HCT116 (cell line): ENCODE results near the gene CYB5R3.
"Not testable (repeated sequence)": the region's sequence is repeated elsewhere in the genome, so short reads cannot be mapped to it uniquely, and the experiment has no call there.

Experiments
- CBX3 ChIP-seq: IDR thresholded peaks from 2 replicates; pipeline ENCODE4 v1.6.1; 2012; ENCODE audit warnings: low read depth
- EGR1 ChIP-seq: IDR thresholded peaks from 2 replicates; pipeline ENCODE4 v1.6.1; 2012; ENCODE audit warnings: low read depth
- EZH2 ChIP-seq: fragments of 200-600 bp; sonication (generic); IDR thresholded peaks from 2 replicates; pipeline ENCODE4 v1.6.1; 2017; ENCODE audit warnings: antibody characterized with exemption, mixed run types
- EZH2phosphoT487 ChIP-seq: fragments of 200-600 bp; IDR thresholded peaks from 2 replicates; pipeline ENCODE4 v1.6.1; 2018; ENCODE audit warnings: antibody characterized with exemption, borderline replicate concordance
- POLR2A ChIP-seq: IDR thresholded peaks from 2 replicates; pipeline ENCODE4 v1.7.0; 2011; ENCODE audit warnings: borderline replicate concordance; ENCODE audit not compliant: insufficient read depth, insufficient read length; ENCODE audit errors: extremely low read depth
- POLR2AphosphoS5 ChIP-seq: IDR thresholded peaks from 2 replicates; pipeline ENCODE4 v1.6.1; 2011; ENCODE audit warnings: mild to moderate bottlenecking, low read depth, low read length, moderate library complexity
- REST ChIP-seq: IDR thresholded peaks from 2 replicates; pipeline ENCODE4 v1.6.1; 2012; ENCODE audit warnings: low read depth
- YY1 ChIP-seq: IDR thresholded peaks from 2 replicates; pipeline ENCODE4 v1.6.1; 2011; ENCODE audit warnings: low read length, low read depth, moderate library complexity, mild to moderate bottlenecking; ENCODE audit not compliant: insufficient replicate concordance; ENCODE audit errors: extremely low read depth
- ZNF274 ChIP-seq: fragments of 200-500 bp; sonication (Bioruptor generic); IDR thresholded peaks from 2 replicates; pipeline ENCODE4 v1.6.1; 2014; ENCODE audit warnings: mild to moderate bottlenecking, low read depth, low read length, inconsistent platforms
- TF ChIP-seq, protein P1 (sequence below), 3 experiments: fragments of 200-600 bp in 1 of 3; sonication (generic) in 1 of 3; IDR thresholded peaks in 2 of 3; conservative IDR thresholded peaks in 1 of 3; 2 replicates each; pipeline ENCODE4 v1.5.1; 2012 to 2017; ENCODE audit warnings: low read depth in 2 of 3, low read length in 2 of 3, antibody characterized with exemption in 1 of 3, borderline replicate concordance in 1 of 3, control low read depth in 1 of 3, mild to moderate bottlenecking in 1 of 3, mixed read lengths in 1 of 3, mixed run types in 1 of 3, moderate library complexity in 1 of 3; ENCODE audit not compliant: insufficient read depth in 1 of 3

DNA sequence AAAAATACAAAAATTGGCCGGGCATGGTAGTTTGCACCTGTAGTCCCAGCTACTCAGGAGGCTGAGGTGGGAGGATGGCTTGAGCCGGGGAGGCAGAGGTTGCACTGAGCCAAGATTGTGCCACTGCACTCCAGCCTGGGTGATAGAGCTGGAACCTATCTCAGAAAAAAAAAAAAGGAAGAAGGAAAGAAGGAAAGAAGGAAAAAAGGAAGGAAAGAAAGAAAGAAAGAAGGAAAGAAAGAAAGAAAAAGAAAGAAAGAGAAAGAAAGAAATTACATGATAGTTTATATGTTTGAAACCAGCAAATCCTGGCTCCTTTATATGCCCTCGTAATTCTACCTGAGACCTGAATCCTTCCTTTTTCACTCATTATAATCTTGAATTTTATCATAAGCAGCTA lies 17.2 kb upstream of the CYB5R3 start:
- not testable (repeated sequence) for TF ChIP-seq ZNF274, POLR2A, REST, YY1, EZH2, CBX3, POLR2AphosphoS5, EZH2phosphoT487, EGR1
- TF ChIP-seq, protein P1, sequence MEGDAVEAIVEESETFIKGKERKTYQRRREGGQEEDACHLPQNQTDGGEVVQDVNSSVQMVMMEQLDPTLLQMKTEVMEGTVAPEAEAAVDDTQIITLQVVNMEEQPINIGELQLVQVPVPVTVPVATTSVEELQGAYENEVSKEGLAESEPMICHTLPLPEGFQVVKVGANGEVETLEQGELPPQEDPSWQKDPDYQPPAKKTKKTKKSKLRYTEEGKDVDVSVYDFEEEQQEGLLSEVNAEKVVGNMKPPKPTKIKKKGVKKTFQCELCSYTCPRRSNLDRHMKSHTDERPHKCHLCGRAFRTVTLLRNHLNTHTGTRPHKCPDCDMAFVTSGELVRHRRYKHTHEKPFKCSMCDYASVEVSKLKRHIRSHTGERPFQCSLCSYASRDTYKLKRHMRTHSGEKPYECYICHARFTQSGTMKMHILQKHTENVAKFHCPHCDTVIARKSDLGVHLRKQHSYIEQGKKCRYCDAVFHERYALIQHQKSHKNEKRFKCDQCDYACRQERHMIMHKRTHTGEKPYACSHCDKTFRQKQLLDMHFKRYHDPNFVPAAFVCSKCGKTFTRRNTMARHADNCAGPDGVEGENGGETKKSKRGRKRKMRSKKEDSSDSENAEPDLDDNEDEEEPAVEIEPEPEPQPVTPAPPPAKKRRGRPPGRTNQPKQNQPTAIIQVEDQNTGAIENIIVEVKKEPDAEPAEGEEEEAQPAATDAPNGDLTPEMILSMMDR (IDR thresholded peaks at IDR 0.05 in 2 of 3, conservative IDR thresholded peaks at IDR 0.05 in 1 of 3; ENCODE audit: borderline replicate concordance in 1 of 3, insufficient read depth in 1 of 3, low read depth in 2 of 3, low read length in 2 of 3), result not testable (repeated sequence)
